Measurements from ENCODE around the gene SPP1.
"Not testable (repeated sequence)": the region's sequence is repeated elsewhere in the genome, so short reads cannot be mapped to it uniquely, and the experiment has no call there.

Gene SPP1

GRCh38 chr4:87986508-87986907 is 11.0 kb downstream of the SPP1 start:
- DNase-seq (ENCODE audit: low read depth in 1 of 2, low spot score in 1 of 2): no peak

- DNase-seq (ENCODE audit: low read depth in 1 of 2, low spot score in 1 of 2): no peak
These were observed 14.3 kb downstream of the SPP1 start for GRCh38 chr4:87989765-87990164.

GRCh38 chr4:87995435-87995834 is 19.9 kb downstream of the SPP1 start:
- no peak for DNase-seq (ENCODE audit: low read depth in 1 of 2, low spot score in 1 of 2)

- not testable (repeated sequence) for DNase-seq (ENCODE audit: low read depth in 1 of 2, low spot score in 1 of 2)
These were observed 23.7 kb downstream of the SPP1 start for GRCh38 chr4:87999191-87999691.

GRCh38 chr4:88001871-88002270 is 26.4 kb downstream of the SPP1 start:
- DNase-seq (ENCODE audit: low read depth in 1 of 2, low spot score in 1 of 2): no peak

- no peak for DNase-seq (ENCODE audit: low read depth in 1 of 2, low spot score in 1 of 2)
These were observed 27.3 kb downstream of the SPP1 start for GRCh38 chr4:88002786-88003185.

- no peak for DNase-seq (ENCODE audit: low read depth in 1 of 2, low spot score in 1 of 2)
These were observed 27.7 kb downstream of the SPP1 start for GRCh38 chr4:88003261-88003660.

- no peak for DNase-seq (ENCODE audit: low read depth in 1 of 2, low spot score in 1 of 2)
These were observed 29.6 kb downstream of the SPP1 start for GRCh38 chr4:88005076-88005475.

- DNase-seq (ENCODE audit: low read depth in 1 of 2, low spot score in 1 of 2): no peak
These were observed 30.4 kb downstream of the SPP1 start for GRCh38 chr4:88005946-88006345.

GRCh38 chr4:88006956-88007303 is 31.4 kb downstream of the SPP1 start:
- no peak for DNase-seq (ENCODE audit: low read depth in 1 of 2, low spot score in 1 of 2)

GRCh38 chr4:88007304-88008121 is 32.0 kb downstream of the SPP1 start, which contains the start of gene PKD2:
PKD2 (plus strand) TSS chr4:88007635; CDS start chr4:88007734, 99 bp downstream.
- peak; percentile 42 to 48 for DNase-seq (ENCODE audit: low read depth in 1 of 2, low spot score in 1 of 2)

GRCh38 chr4:88008122-88008742 is 32.7 kb downstream of the SPP1 start:
- DNase-seq (ENCODE audit: low read depth in 1 of 2, low spot score in 1 of 2): no peak

GRCh38 chr4:88008743-88009171 is 33.2 kb downstream of the SPP1 start:
- DNase-seq (ENCODE audit: low read depth in 1 of 2, low spot score in 1 of 2): no peak

GRCh38 chr4:88009871-88010270 is 34.4 kb downstream of the SPP1 start:
- no peak for DNase-seq (ENCODE audit: low read depth in 1 of 2, low spot score in 1 of 2)

- DNase-seq (ENCODE audit: low read depth in 1 of 2, low spot score in 1 of 2): no peak
These were observed 35.5 kb downstream of the SPP1 start for GRCh38 chr4:88010966-88011365.

GRCh38 chr4:88012647-88013046 is 37.1 kb downstream of the SPP1 start:
- no peak for DNase-seq (ENCODE audit: low read depth in 1 of 2, low spot score in 1 of 2)

GRCh38 chr4:88014386-88014905 is 38.9 kb downstream of the SPP1 start:
- DNase-seq (ENCODE audit: low read depth in 1 of 2, low spot score in 1 of 2): no peak

- DNase-seq (ENCODE audit: low read depth in 1 of 2, low spot score in 1 of 2): no peak
These were observed 40.3 kb downstream of the SPP1 start for GRCh38 chr4:88015659-88016295.

GRCh38 chr4:88017516-88018297 is 42.2 kb downstream of the SPP1 start:
- no peak for DNase-seq (ENCODE audit: low read depth in 1 of 2, low spot score in 1 of 2)

GRCh38 chr4:88018466-88018865 is 43.0 kb downstream of the SPP1 start:
- no peak for DNase-seq (ENCODE audit: low read depth in 1 of 2, low spot score in 1 of 2)

- no peak for DNase-seq (ENCODE audit: low read depth in 1 of 2, low spot score in 1 of 2)
These were observed 46.3 kb downstream of the SPP1 start for GRCh38 chr4:88021824-88022223.

All from activated T-helper 1 cell treated with anti-CD3 and anti-CD28 coated beads, Interleukin-2, amount 50 U/mL, for 16 hours (primary cell).